A549 (cell line): Measurements from ENCODE around the gene EML5. TPM values are rescaled to one million over a fixed set of nuclear protein-coding genes. Genes with fewer than 3 reads are reported as not detected.

ENCODE experiments used
- ATAC-seq, 2 experiments: fragments of 200-7000 bp in 1 of 2; fragments of >200 bp in 1 of 2; cut with Nextera tagmentation in 1 of 2; cut with Tn5 transposase in 1 of 2; 3 replicates each; pipeline versions ENCODE4 v1.8.0 to v1.9.1; 2018 to 2020; ENCODE audit warnings: mild to moderate bottlenecking in 1 of 2, moderate library complexity in 1 of 2
- CTCF ChIA-PET: fragments of 300-600 bp; sonication (Branson Sonifier 250); formaldehyde crosslinking; extraction: SDS; loops from one replicate; lab custom pipeline; 2021; ENCODE audit warnings: antibody characterized with exemption, inconsistent platforms; lab: Yijun Ruan, JAX
- POLR2A ChIA-PET: fragments of 350-600 bp; formaldehyde crosslinking; extraction: SDS; loops from one replicate; lab custom pipeline; 2021; ENCODE audit warnings: antibody characterized with exemption, inconsistent platforms; lab: Yijun Ruan, JAX
- DNase-seq, 2 experiments: peaks; one replicate each; pipeline versions ENCODE4 v3.0.0 to v3.0.0-alpha.2; 2011 to 2016; ENCODE audit warnings: low read depth in 1 of 2, low spot score in 1 of 2
- FAIRE-seq: peaks from 2 replicates; lab custom pipeline; 2011; peaks lifted over from hg19 to GRCh38; lab: Jason Lieb, UNC
- H3K27ac ChIP-seq, 2 experiments: fragments of >200 bp; sonication (Bioruptor Twin); formaldehyde crosslinking; 3 replicates each; pipeline ENCODE4 v1.5.1; 2016 to 2017
- H3K4me1 ChIP-seq: fragments of >200 bp; sonication (Bioruptor Twin); formaldehyde crosslinking; 3 replicates; pipeline ENCODE4 v1.6.1; 2016
- H3K4me2 ChIP-seq: fragments of >200 bp; sonication (Bioruptor Twin); formaldehyde crosslinking; 3 replicates; pipeline ENCODE4 v1.6.1; 2016
- H3K4me3 ChIP-seq: fragments of >200 bp; sonication (Bioruptor Twin); formaldehyde crosslinking; 3 replicates; pipeline ENCODE4 v1.5.1; 2016
- H3K9me3 ChIP-seq: fragments of >200 bp; sonication (Bioruptor Twin); formaldehyde crosslinking; 3 replicates; pipeline ENCODE4 v1.6.1; 2016
- BHLHE40 ChIP-seq: IDR thresholded peaks from 2 replicates; pipeline ENCODE4 v1.6.1; 2012; ENCODE audit warnings: low read depth, low read length, inconsistent platforms
- CBX2 ChIP-seq: fragments of 200-600 bp; sonication (generic); IDR thresholded peaks from 2 replicates; pipeline ENCODE4 v1.6.1; 2016; ENCODE audit warnings: low read depth, mild to moderate bottlenecking, borderline replicate concordance
- CBX8 ChIP-seq: fragments of 200-600 bp; sonication (generic); IDR thresholded peaks from 2 replicates; pipeline ENCODE4 v1.6.1; 2016
- CEBPB ChIP-seq, 2 experiments: fragments of >200 bp in 1 of 2; sonication (Bioruptor Twin) in 1 of 2; formaldehyde crosslinking in 1 of 2; IDR thresholded peaks; 2 replicates each; pipeline ENCODE4 v1.6.1; 2012 to 2016
- CHD2 ChIP-seq: fragments of 150-350 bp; IDR thresholded peaks from 2 replicates; pipeline ENCODE4 v1.6.1; 2014; ENCODE audit warnings: low read length; ENCODE audit not compliant: partially characterized antibody
- EHF ChIP-seq: fragments of 250-450 bp; sonication (Bioruptor Pico); IDR thresholded peaks from 2 replicates; pipeline ENCODE4 v1.5.0; 2020; ENCODE audit warnings: mild to moderate bottlenecking
- ELK1 ChIP-seq: fragments of 150-350 bp; IDR thresholded peaks from 2 replicates; pipeline ENCODE4 v1.6.1; 2014; ENCODE audit warnings: low read depth, mild to moderate bottlenecking, low read length
- EP300 ChIP-seq, 2 experiments: fragments of >200 bp; sonication (Bioruptor Twin); formaldehyde crosslinking; IDR thresholded peaks; 2 replicates in 1 of 2; 3 replicates in 1 of 2; pipeline ENCODE4 v1.6.1; 2016 to 2017
- ESRRA ChIP-seq: fragments of 150-350 bp; IDR thresholded peaks from 2 replicates; pipeline ENCODE4 v1.6.1; 2014; ENCODE audit warnings: mild to moderate bottlenecking, low read length, borderline replicate concordance
- FOSB ChIP-seq: fragments of 250-450 bp; sonication (Bioruptor Pico); IDR thresholded peaks from 2 replicates; pipeline ENCODE4 v1.5.0; 2020; ENCODE audit warnings: mild to moderate bottlenecking, moderate library complexity
- FOSL2 ChIP-seq, 2 experiments: fragments of 450-650 bp in 1 of 2; fragments of >200 bp in 1 of 2; sonication (Bioruptor Twin) in 1 of 2; formaldehyde crosslinking; IDR thresholded peaks; 2 replicates each; pipeline versions ENCODE4 v1.5.0 to v1.6.1; 2016 to 2020; ENCODE audit warnings: mild to moderate bottlenecking in 1 of 2, moderate library complexity in 1 of 2
- HDAC2 ChIP-seq: fragments of 200-600 bp; sonication (generic); IDR thresholded peaks from 2 replicates; pipeline ENCODE4 v1.6.1; 2016
- HEYL ChIP-seq: fragments of 250-450 bp; sonication (Bioruptor Pico); IDR thresholded peaks from 2 replicates; pipeline ENCODE4 v1.8.0; 2021; ENCODE audit warnings: mild to moderate bottlenecking, moderate library complexity
- HOXA7 ChIP-seq: fragments of 250-450 bp; sonication (Bioruptor Pico); IDR thresholded peaks from 2 replicates; pipeline ENCODE4 v1.5.0; 2020; ENCODE audit warnings: mild to moderate bottlenecking, moderate library complexity
- HOXB5 ChIP-seq: fragments of 250-450 bp; sonication (Bioruptor Pico); IDR thresholded peaks from 2 replicates; pipeline ENCODE4 v1.5.0; 2020; ENCODE audit warnings: mild to moderate bottlenecking, moderate library complexity
- MAZ ChIP-seq: fragments of 150-350 bp; IDR thresholded peaks from 2 replicates; pipeline ENCODE4 v1.6.1; 2014; ENCODE audit warnings: antibody characterized with exemption, low read depth, low read length, borderline replicate concordance
- NFE2L2 ChIP-seq: fragments of 150-350 bp; conservative IDR thresholded peaks from 2 replicates; pipeline ENCODE4 v1.6.1; 2014; ENCODE audit warnings: low read length
- PHF8 ChIP-seq: fragments of 200-600 bp; sonication (generic); IDR thresholded peaks from 2 replicates; pipeline ENCODE4 v1.6.1; 2016; ENCODE audit warnings: low read depth, mild to moderate bottlenecking, antibody characterized with exemption, moderate library complexity, borderline replicate concordance
- RARB ChIP-seq: fragments of 250-450 bp; sonication (Bioruptor Pico); IDR thresholded peaks from 2 replicates; pipeline ENCODE4 v1.8.0; 2021; ENCODE audit warnings: mild to moderate bottlenecking, moderate library complexity
- USF2 ChIP-seq: fragments of 450-650 bp; IDR thresholded peaks from 2 replicates; pipeline ENCODE4 v1.6.1; 2014; ENCODE audit warnings: antibody characterized with exemption
- ZC3H11A ChIP-seq: fragments of 450-650 bp; IDR thresholded peaks from 2 replicates; pipeline ENCODE4 v1.6.1; 2014; ENCODE audit warnings: antibody characterized with exemption, mild to moderate bottlenecking
- ZNF302 ChIP-seq: fragments of 250-450 bp; sonication (Bioruptor Pico); IDR thresholded peaks from 2 replicates; pipeline ENCODE4 v1.9.0; 2021; ENCODE audit warnings: inconsistent platforms, mild to moderate bottlenecking, moderate library complexity
- WGBS: methylation state at CpG from one replicate; pipeline ENCODE4 v1.1.6; 2017; ENCODE audit errors: missing lambda C conversion rate; 5-methylcytosine and 5-hydroxymethylcytosine counted together
- polyA plus RNA-seq, 4 experiments: library from polyadenylated mRNA; depleted of rRNA in 3 of 4; stranded (reverse); fragments of >200 nt; fragmentation: RNase III in 1 of 4; extraction: RNeasy Plus Mini Kit Qiagen cat#74134 plus additional on column Dnase treatment in 1 of 4; gene quantifications; 2 replicates in 3 of 4; 3 replicates in 1 of 4; pipeline ENCODE4 v1.2.3, GENCODE V29; 2011 to 2017
- TF ChIP-seq, protein P1 (sequence below): fragments of 200-600 bp; sonication (generic); IDR thresholded peaks from 2 replicates; pipeline ENCODE4 v1.6.1; 2016; ENCODE audit warnings: antibody characterized with exemption, mild to moderate bottlenecking, moderate library complexity
- TF ChIP-seq, protein P2 (sequence below): IDR thresholded peaks from 2 replicates; pipeline ENCODE4 v1.6.1; 2012; ENCODE audit warnings: low read depth, borderline replicate concordance
- TF ChIP-seq, protein P3 (sequence below): fragments of >200 bp; sonication (Bioruptor Twin); formaldehyde crosslinking; IDR thresholded peaks from 3 replicates; pipeline ENCODE4 v1.6.1; 2016

The EML5 gene
- polyA plus RNA-seq, 2 of the 4 experiments (the other 2 are of a cell fraction), result 0.44 to 0.62 TPM

DNA sequence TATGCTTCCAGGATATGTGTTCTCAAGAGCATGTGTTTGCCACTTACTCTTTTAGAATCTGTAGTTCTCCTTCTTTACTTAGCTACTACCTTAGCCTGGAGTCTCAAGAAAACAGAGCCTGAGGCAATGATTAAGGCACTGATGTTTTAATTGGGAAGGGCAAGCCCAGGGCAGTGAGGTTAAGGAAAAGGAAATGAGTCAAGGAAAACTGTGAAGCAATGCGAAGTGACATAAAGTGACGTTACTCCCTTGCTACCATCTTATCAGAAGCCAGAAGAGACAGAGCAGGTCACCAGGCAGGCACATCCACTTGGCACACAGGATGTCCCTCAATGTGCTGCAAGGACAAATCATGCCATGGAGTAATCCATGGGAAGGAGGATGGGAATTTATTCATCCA, 11.3 kb upstream of the EML5 start:
- Histone ChIP-seq H3K4me2 (no peak overlapping the region), H3K4me1 (no peaks in the 10 kb centered on the region), H3K4me3 (no peak overlapping the region), H3K9me3 (peaks cover 3% of the 10 kb centered on the region; the same call in 1 of the 3 replicates), H3K27ac (no peak overlapping the region)
- ATAC-seq, result no peak
- DNase-seq, result no peak
- FAIRE-seq, result no peak
- TF ChIP-seq ZC3H11A (no peak), CBX8 (no peak), ZNF302 (CRISPR knock-in tag) (no peak), RARB (CRISPR knock-in tag) (no peak), CBX2 (no peak), USF2 (no peak), CEBPB (IDR thresholded peaks at IDR 0.05) (no peak), EP300 (IDR thresholded peaks at IDR 0.05) (no peak), ESRRA (no peak), CHD2 (no peak), NFE2L2 (no peak), ELK1 (no peak), HDAC2 (no peak)
- TF ChIP-seq, protein P1, sequence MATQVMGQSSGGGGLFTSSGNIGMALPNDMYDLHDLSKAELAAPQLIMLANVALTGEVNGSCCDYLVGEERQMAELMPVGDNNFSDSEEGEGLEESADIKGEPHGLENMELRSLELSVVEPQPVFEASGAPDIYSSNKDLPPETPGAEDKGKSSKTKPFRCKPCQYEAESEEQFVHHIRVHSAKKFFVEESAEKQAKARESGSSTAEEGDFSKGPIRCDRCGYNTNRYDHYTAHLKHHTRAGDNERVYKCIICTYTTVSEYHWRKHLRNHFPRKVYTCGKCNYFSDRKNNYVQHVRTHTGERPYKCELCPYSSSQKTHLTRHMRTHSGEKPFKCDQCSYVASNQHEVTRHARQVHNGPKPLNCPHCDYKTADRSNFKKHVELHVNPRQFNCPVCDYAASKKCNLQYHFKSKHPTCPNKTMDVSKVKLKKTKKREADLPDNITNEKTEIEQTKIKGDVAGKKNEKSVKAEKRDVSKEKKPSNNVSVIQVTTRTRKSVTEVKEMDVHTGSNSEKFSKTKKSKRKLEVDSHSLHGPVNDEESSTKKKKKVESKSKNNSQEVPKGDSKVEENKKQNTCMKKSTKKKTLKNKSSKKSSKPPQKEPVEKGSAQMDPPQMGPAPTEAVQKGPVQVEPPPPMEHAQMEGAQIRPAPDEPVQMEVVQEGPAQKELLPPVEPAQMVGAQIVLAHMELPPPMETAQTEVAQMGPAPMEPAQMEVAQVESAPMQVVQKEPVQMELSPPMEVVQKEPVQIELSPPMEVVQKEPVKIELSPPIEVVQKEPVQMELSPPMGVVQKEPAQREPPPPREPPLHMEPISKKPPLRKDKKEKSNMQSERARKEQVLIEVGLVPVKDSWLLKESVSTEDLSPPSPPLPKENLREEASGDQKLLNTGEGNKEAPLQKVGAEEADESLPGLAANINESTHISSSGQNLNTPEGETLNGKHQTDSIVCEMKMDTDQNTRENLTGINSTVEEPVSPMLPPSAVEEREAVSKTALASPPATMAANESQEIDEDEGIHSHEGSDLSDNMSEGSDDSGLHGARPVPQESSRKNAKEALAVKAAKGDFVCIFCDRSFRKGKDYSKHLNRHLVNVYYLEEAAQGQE, result no peak
- TF ChIP-seq, protein P2, sequence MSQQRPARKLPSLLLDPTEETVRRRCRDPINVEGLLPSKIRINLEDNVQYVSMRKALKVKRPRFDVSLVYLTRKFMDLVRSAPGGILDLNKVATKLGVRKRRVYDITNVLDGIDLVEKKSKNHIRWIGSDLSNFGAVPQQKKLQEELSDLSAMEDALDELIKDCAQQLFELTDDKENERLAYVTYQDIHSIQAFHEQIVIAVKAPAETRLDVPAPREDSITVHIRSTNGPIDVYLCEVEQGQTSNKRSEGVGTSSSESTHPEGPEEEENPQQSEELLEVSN, result no peak
- 50% methylated on average over 2 of the region's 2 CpGs for WGBS
- POLR2A ChIA-PET, result no interaction called here
- CTCF ChIA-PET, result interaction anchor here (1.9 kb wide), 1 partner anchor 14 kb away, joined by 4 read pairs; no protein-coding TSS in a partner anchor

DNA sequence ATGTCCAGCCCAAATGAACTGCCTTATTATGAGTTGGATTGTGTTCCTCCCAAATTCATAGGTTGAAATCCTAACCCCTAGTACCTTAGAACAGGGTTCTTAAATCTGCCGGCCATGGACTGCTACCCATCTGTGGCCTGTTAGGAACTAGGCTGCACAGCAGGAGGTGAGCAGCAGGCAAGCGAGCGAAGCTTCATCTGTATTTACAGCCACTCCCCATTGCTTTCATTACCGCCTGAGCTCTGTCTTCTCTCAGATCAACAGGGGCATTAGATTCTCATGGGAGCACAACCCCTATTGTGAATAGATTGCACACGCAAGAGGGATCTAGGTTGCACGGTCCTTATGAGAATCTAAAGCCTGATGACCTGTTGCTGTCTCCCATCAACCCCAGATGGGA, 9.8 kb upstream of the EML5 start:
- WGBS, result 62% methylated on average over 6 of the region's 6 CpGs
- Histone ChIP-seq H3K9me3 (no peaks in the 10 kb centered on the region), H3K27ac (no peak overlapping the region), H3K4me3 (no peak overlapping the region), H3K4me1 (no peaks in the 10 kb centered on the region), H3K4me2 (no peak overlapping the region)
- ATAC-seq (no peak), DNase-seq (no peak), FAIRE-seq (no peak)
- TF ChIP-seq FOSL2 (IDR thresholded peaks at IDR 0.05) (no peak), FOSL2 (CRISPR knock-in tag; IDR thresholded peaks at IDR 0.05) (no peak), USF2 (no peak), PHF8 (no peak), BHLHE40 (no peak), CEBPB (IDR thresholded peaks at IDR 0.05) (no peak), HOXA7 (CRISPR knock-in tag) (no peak), FOSB (CRISPR knock-in tag) (no peak), HEYL (CRISPR knock-in tag) (no peak), EHF (no peak), EP300 (IDR thresholded peaks at IDR 0.05) (no peak), HOXB5 (CRISPR knock-in tag) (no peak), MAZ (no peak), RARB (CRISPR knock-in tag) (no peak), ZNF302 (CRISPR knock-in tag) (no peak)
- TF ChIP-seq, protein P1, result no peak
- TF ChIP-seq, protein P3, sequence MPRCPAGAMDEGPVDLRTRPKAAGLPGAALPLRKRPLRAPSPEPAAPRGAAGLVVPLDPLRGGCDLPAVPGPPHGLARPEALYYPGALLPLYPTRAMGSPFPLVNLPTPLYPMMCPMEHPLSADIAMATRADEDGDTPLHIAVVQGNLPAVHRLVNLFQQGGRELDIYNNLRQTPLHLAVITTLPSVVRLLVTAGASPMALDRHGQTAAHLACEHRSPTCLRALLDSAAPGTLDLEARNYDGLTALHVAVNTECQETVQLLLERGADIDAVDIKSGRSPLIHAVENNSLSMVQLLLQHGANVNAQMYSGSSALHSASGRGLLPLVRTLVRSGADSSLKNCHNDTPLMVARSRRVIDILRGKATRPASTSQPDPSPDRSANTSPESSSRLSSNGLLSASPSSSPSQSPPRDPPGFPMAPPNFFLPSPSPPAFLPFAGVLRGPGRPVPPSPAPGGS, result no peak
- ChIA-PET POLR2A (no interaction called here), CTCF (interaction anchor here (1.9 kb wide), 1 partner anchor 16 kb away, joined by 4 read pairs; no protein-coding TSS in a partner anchor)
